Loucy (cell line): ENCODE results near the gene UBE2J1.

Experiments
- H2AFZ ChIP-seq: fragments of 200-600 bp; sonication (generic); 2 replicates; pipeline ENCODE4 v1.6.0; 2016; ENCODE audit warnings: antibody characterized with exemption, mild to moderate bottlenecking, low read length, moderate library complexity
- H3F3A ChIP-seq: fragments of 200-600 bp; 2 replicates; pipeline ENCODE4 v1.6.0; 2016; ENCODE audit warnings: antibody characterized with exemption, low read depth, mild to moderate bottlenecking
- H3K27me3 ChIP-seq: fragments of 200-600 bp; sonication (generic); 2 replicates; pipeline ENCODE4 v1.6.1; 2014; ENCODE audit warnings: low read length, mild to moderate bottlenecking; ENCODE audit not compliant: insufficient read depth, poor library complexity, severe bottlenecking
- H3K36me3 ChIP-seq: fragments of 200-600 bp; sonication (generic); 2 replicates; pipeline ENCODE4 v1.6.1; 2016; ENCODE audit warnings: low read length; ENCODE audit not compliant: insufficient read depth
- H3K4me1 ChIP-seq: fragments of 200-600 bp; sonication (generic); 2 replicates; pipeline ENCODE4 v1.5.1; 2014; ENCODE audit warnings: low read length, mild to moderate bottlenecking; ENCODE audit not compliant: insufficient read depth, poor library complexity, severe bottlenecking
- H3K4me2 ChIP-seq: fragments of 200-600 bp; sonication (generic); 2 replicates; pipeline ENCODE4 v1.6.0; 2014; ENCODE audit warnings: antibody characterized with exemption, low read length, low read depth, mild to moderate bottlenecking; ENCODE audit not compliant: poor library complexity, severe bottlenecking
- H3K4me3 ChIP-seq: fragments of 200-600 bp; sonication (generic); 2 replicates; pipeline ENCODE4 v1.5.1; 2014; ENCODE audit warnings: low read length, mild to moderate bottlenecking, mixed read lengths; ENCODE audit not compliant: poor library complexity, severe bottlenecking
- H3K79me2 ChIP-seq: fragments of 200-600 bp; sonication (generic); 2 replicates; pipeline ENCODE4 v1.6.1; 2014; ENCODE audit warnings: low read length; ENCODE audit not compliant: insufficient read depth
- H3K9ac ChIP-seq: fragments of 200-600 bp; sonication (generic); 2 replicates; pipeline ENCODE4 v1.6.0; 2014; ENCODE audit warnings: mild to moderate bottlenecking, low read depth, low read length, moderate library complexity; ENCODE audit not compliant: poor library complexity, severe bottlenecking
- H3K9me2 ChIP-seq: fragments of 200-600 bp; sonication (generic); replicated peaks from 2 replicates; pipeline ENCODE4 v1.6.1; 2016; ENCODE audit warnings: low read depth, low read length, mixed read lengths
- H3K9me3 ChIP-seq: fragments of 200-600 bp; sonication (generic); 2 replicates; pipeline ENCODE4 v1.6.1; 2014; ENCODE audit warnings: mild to moderate bottlenecking, antibody characterized with exemption, low read length, low read depth; ENCODE audit not compliant: insufficient read depth
- H4K20me1 ChIP-seq: fragments of 200-600 bp; sonication (generic); 2 replicates; pipeline ENCODE4 v1.6.0; 2014; ENCODE audit warnings: antibody characterized with exemption, low read length, mild to moderate bottlenecking; ENCODE audit not compliant: insufficient read depth, poor library complexity, severe bottlenecking
- EZH2phosphoT487 ChIP-seq: fragments of 200-600 bp; IDR thresholded peaks from 2 replicates; pipeline ENCODE4 v1.6.1; 2018; ENCODE audit warnings: antibody characterized with exemption, mild to moderate bottlenecking, moderate library complexity, borderline replicate concordance
- TF ChIP-seq, protein P1 (sequence below): fragments of 200-600 bp; sonication (generic); conservative IDR thresholded peaks from 2 replicates; pipeline ENCODE4 v1.5.1; 2014; ENCODE audit warnings: mild to moderate bottlenecking, antibody characterized with exemption, low read length

UBE2J1 gene

DNA sequence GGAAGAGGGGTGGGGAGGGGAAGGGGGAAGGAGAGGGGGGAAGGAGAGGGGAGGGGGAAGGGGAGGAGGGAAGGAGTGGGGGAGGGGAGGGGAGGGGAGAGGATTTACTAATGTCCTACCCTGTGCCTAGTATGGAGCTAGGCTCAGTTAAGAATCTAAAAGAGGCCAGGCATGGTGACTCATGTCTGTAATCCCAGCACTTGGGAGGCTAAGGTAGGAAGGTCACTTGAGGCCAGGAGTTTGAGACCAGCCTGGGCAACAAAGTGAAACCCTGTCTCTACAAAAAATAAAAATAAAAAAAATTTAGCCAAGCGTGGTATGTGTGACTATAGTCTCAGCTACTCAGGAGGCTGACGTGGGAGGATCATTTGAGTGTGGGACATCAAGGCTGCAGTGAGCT lies 13.0 kb downstream of the UBE2J1 start:
- no peaks in the 10 kb centered on the region for H3K9me3 ChIP-seq
- H2AFZ ChIP-seq, result no peak overlapping the region
- H3K79me2 ChIP-seq, result peaks cover 32% of the 10 kb centered on the region
- H3K27me3 ChIP-seq, result no peaks in the 10 kb centered on the region
- H3K36me3 ChIP-seq, result peaks cover 58% of the 10 kb centered on the region
- TF ChIP-seq EZH2phosphoT487, result no peak
- TF ChIP-seq, protein P1, sequence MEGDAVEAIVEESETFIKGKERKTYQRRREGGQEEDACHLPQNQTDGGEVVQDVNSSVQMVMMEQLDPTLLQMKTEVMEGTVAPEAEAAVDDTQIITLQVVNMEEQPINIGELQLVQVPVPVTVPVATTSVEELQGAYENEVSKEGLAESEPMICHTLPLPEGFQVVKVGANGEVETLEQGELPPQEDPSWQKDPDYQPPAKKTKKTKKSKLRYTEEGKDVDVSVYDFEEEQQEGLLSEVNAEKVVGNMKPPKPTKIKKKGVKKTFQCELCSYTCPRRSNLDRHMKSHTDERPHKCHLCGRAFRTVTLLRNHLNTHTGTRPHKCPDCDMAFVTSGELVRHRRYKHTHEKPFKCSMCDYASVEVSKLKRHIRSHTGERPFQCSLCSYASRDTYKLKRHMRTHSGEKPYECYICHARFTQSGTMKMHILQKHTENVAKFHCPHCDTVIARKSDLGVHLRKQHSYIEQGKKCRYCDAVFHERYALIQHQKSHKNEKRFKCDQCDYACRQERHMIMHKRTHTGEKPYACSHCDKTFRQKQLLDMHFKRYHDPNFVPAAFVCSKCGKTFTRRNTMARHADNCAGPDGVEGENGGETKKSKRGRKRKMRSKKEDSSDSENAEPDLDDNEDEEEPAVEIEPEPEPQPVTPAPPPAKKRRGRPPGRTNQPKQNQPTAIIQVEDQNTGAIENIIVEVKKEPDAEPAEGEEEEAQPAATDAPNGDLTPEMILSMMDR, result no peak
- H3K9me2 ChIP-seq, result no peaks in the 10 kb centered on the region
- H4K20me1 ChIP-seq, result peaks cover 24% of the 10 kb centered on the region
- H3K4me2 ChIP-seq, result no peak overlapping the region
- H3K9ac ChIP-seq, result no peak overlapping the region
- H3K4me3 ChIP-seq, result no peak overlapping the region
- peaks cover 3% of the 10 kb centered on the region for H3K4me1 ChIP-seq
- no peaks in the 10 kb centered on the region; the same call in 1 of the 2 replicates for H3F3A ChIP-seq

DNA sequence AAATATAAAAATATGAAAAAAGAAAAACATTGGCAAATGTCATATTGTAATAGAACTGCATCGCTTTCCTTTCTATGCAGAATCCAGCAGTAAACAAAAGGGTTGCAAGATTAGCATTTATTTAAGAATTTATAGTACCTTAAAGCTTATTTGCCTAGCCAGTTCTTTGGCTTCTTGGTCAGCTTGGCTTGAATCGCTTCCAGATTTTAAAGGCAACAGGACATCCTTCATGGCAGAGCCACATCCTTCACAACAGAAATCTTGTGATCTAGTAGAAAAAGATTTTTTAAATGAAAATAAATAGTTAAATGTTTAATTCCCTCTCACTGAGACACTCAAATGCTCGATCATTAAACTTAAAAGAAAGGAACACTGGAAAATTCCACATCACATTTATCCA lies 17.4 kb downstream of the UBE2J1 start:
- TF ChIP-seq EZH2phosphoT487, result no peak
- TF ChIP-seq, protein P1, result no peak
- Histone ChIP-seq H3K27me3 (no peaks in the 10 kb centered on the region), H3F3A (no peaks in the 10 kb centered on the region; the same call in 1 of the 2 replicates), H3K9me2 (no peaks in the 10 kb centered on the region), H3K36me3 (peaks cover 69% of the 10 kb centered on the region), H3K9me3 (no peaks in the 10 kb centered on the region), H3K9ac (no peak overlapping the region), H3K4me3 (no peak overlapping the region), H3K79me2 (peaks cover 2% of the 10 kb centered on the region; the same call in 1 of the 2 replicates), H2AFZ (no peak overlapping the region), H3K4me2 (no peak overlapping the region), H4K20me1 (peaks cover 4% of the 10 kb centered on the region), H3K4me1 (no peaks in the 10 kb centered on the region)

GRCh38 chr6:89330910-89331309 lies 21.6 kb downstream of the UBE2J1 start:
- Histone ChIP-seq H3K4me1 (no peaks in the 10 kb centered on the region), H4K20me1 (no peaks in the 10 kb centered on the region), H3K4me2 (no peak overlapping the region), H3K36me3 (peaks cover 77% of the 10 kb centered on the region), H3K9me2 (no peaks in the 10 kb centered on the region), H3K79me2 (no peaks in the 10 kb centered on the region), H3K9me3 (no peaks in the 10 kb centered on the region), H3K4me3 (no peak overlapping the region), H3K27me3 (no peaks in the 10 kb centered on the region), H3K9ac (no peak overlapping the region), H2AFZ (no peak overlapping the region), H3F3A (no peaks in the 10 kb centered on the region)
- TF ChIP-seq, protein P1, result no peak
- TF ChIP-seq EZH2phosphoT487, result no peak
